Measurements from ENCODE around the gene KLHL10.

The KLHL10 gene

GRCh38 chr17:41895617-41896016 lies 58.0 kb downstream of the KLHL10 start:
- DNase-seq (ENCODE audit: low spot score), result no peak

- DNase-seq (ENCODE audit: low spot score), result no peak
Observed at GRCh38 chr17:41896726-41897125, 59.1 kb downstream of the KLHL10 start.

Measured in hematopoietic multipotent progenitor cell treated with erythropoietin and hydrocortisone succinate and interleukin-3 and kit ligand, for 17 days (in vitro differentiated cells).